Activated CD8-positive, alpha-beta memory T cell treated with anti-CD3 and anti-CD28 coated beads, Interleukin-2, amount 50 U/mL, for 1 hour (primary cell): Measurements from ENCODE around the gene ZNF774.
A peak's percentile ranks its signal among the peaks of the same experiment; 100 is the strongest.
"Not testable (repeated sequence)": the region's sequence is repeated elsewhere in the genome, so short reads cannot be mapped to it uniquely, and the experiment has no call there.

Experiments used
- DNase-seq: peaks from one replicate; pipeline ENCODE4 v3.0.0-alpha.2; 2020; ENCODE audit errors: extremely low read depth

ZNF774 gene

GRCh38 chr15:90388462-90389380 lies 36.6 kb downstream of the ZNF774 start:
- no peak for DNase-seq

GRCh38 chr15:90389513-90389912 lies 37.4 kb downstream of the ZNF774 start:
- DNase-seq, result no peak

GRCh38 chr15:90393040-90393439 lies 41.0 kb downstream of the ZNF774 start:
- no peak for DNase-seq

GRCh38 chr15:90394074-90394473 lies 42.0 kb downstream of the ZNF774 start:
- no peak for DNase-seq

GRCh38 chr15:90394748-90395442 lies 42.8 kb downstream of the ZNF774 start:
- DNase-seq, result no peak

GRCh38 chr15:90396321-90396720 lies 44.2 kb downstream of the ZNF774 start:
- DNase-seq, result no peak

GRCh38 chr15:90400005-90400758 lies 48.1 kb downstream of the ZNF774 start:
- DNase-seq, result no peak

- peak; percentile 43 for DNase-seq
These were observed 48.8 kb downstream of the ZNF774 start for GRCh38 chr15:90400759-90401314.

- no peak for DNase-seq
These were observed 49.4 kb downstream of the ZNF774 start for GRCh38 chr15:90401495-90401894.

- no peak for DNase-seq
These were observed 50.1 kb downstream of the ZNF774 start for GRCh38 chr15:90402223-90402622.

- no peak for DNase-seq
These were observed 50.7 kb downstream of the ZNF774 start for GRCh38 chr15:90402767-90403166.

GRCh38 chr15:90405055-90405607 lies 53.0 kb downstream of the ZNF774 start:
- no peak for DNase-seq

GRCh38 chr15:90407336-90407735 lies 55.3 kb downstream of the ZNF774 start:
- DNase-seq, result no peak

GRCh38 chr15:90407871-90408317 lies 55.8 kb downstream of the ZNF774 start:
- no peak for DNase-seq

- no peak for DNase-seq
These were observed 56.6 kb downstream of the ZNF774 start for GRCh38 chr15:90408657-90409056.

- DNase-seq, result not testable (repeated sequence)
These were observed 57.5 kb downstream of the ZNF774 start for GRCh38 chr15:90409587-90409986.

- not testable (repeated sequence) for DNase-seq
These were observed 58.2 kb downstream of the ZNF774 start for GRCh38 chr15:90410316-90410715.

- DNase-seq, result no peak
These were observed 59.1 kb downstream of the ZNF774 start for GRCh38 chr15:90411176-90411575.
